HepG2 (cell line): Measurements from ENCODE around the gene NSF. TPM values are rescaled to one million over a fixed set of nuclear protein-coding genes. Genes with fewer than 3 reads are reported as not detected.

Source experiments
- CHCHD3 ChIP-seq: sonication (generic); formaldehyde crosslinking; IDR thresholded peaks from 2 replicates; pipeline ENCODE4 v1.8.0; 2022; ENCODE audit warnings: mild to moderate bottlenecking, missing genetic modification reagents, moderate library complexity
- HOMEZ ChIP-seq: IDR thresholded peaks from 2 replicates; pipeline ENCODE4 v1.6.1; 2016; ENCODE audit warnings: low read depth
- IKZF4 ChIP-seq: sonication (generic); formaldehyde crosslinking; IDR thresholded peaks from 2 replicates; pipeline ENCODE4 v1.5.1; 2020; ENCODE audit warnings: borderline replicate concordance, mild to moderate bottlenecking, low read depth, missing genetic modification reagents; ENCODE audit errors: not compliant biosample characterization
- MXD4 ChIP-seq: IDR thresholded peaks from 2 replicates; pipeline ENCODE4 v1.6.1; 2016; ENCODE audit warnings: mild to moderate bottlenecking, missing biosample characterization, missing genetic modification reagents
- SRSF9 ChIP-seq: fragments of 200-400 bp; formaldehyde crosslinking; IDR thresholded peaks from 2 replicates; pipeline ENCODE4 v1.6.1; 2018; ENCODE audit warnings: borderline replicate concordance, mild to moderate bottlenecking, low read depth, low read length; ENCODE audit not compliant: insufficient read depth, poor library complexity, severe bottlenecking
- SRY ChIP-seq: sonication (generic); formaldehyde crosslinking; IDR thresholded peaks from 2 replicates; pipeline ENCODE4 v1.8.0; 2022; ENCODE audit warnings: mild to moderate bottlenecking, missing genetic modification reagents
- ZBTB1 ChIP-seq: sonication (generic); formaldehyde crosslinking; IDR thresholded peaks from 2 replicates; pipeline ENCODE4 v1.4.0; 2020; ENCODE audit warnings: missing genetic modification reagents, borderline replicate concordance
- ZBTB8A ChIP-seq: sonication (generic); formaldehyde crosslinking; IDR thresholded peaks from 2 replicates; pipeline ENCODE4 v1.4.0; 2020; ENCODE audit warnings: mild to moderate bottlenecking, low read depth, missing genetic modification reagents, borderline replicate concordance
- ZNF746 ChIP-seq: sonication (generic); formaldehyde crosslinking; IDR thresholded peaks from 2 replicates; pipeline ENCODE4 v1.8.0; 2022; ENCODE audit warnings: mild to moderate bottlenecking, missing genetic modification reagents
- polyA plus RNA-seq, 8 experiments: library from polyadenylated mRNA; depleted of rRNA in 3 of 8; stranded (reverse) in 7 of 8; unstranded in 1 of 8; fragments of >200 nt; fragmentation: Illumina TruSeq in 4 of 8; extraction: Trizol in 4 of 8; gene quantifications; 2 replicates each; pipeline versions ENCODE4 v1.2.1 to v1.2.3, GENCODE V29; 2011 to 2016; ENCODE audit warnings: low read depth in 4 of 8, missing spikeins in 1 of 8, mixed read lengths in 1 of 8; ENCODE audit not compliant: insufficient read depth in 1 of 8
- total RNA-seq, 5 experiments: library from RNA; depleted of rRNA; stranded (reverse); fragments of >200 nt; fragmentation: Illumina TruSeq; extraction: Trizol; gene quantifications; 2 replicates each; pipeline ENCODE4 v1.2.3, GENCODE V29; 2016; ENCODE audit warnings: low read depth in 1 of 5
- TF ChIP-seq, protein P1 (sequence below): sonication (generic); formaldehyde crosslinking; IDR thresholded peaks from 2 replicates; pipeline ENCODE4 v1.5.0; 2020; ENCODE audit warnings: mild to moderate bottlenecking, missing genetic modification reagents, borderline replicate concordance
- TF ChIP-seq, protein P2 (sequence below): sonication (generic); formaldehyde crosslinking; IDR thresholded peaks from 2 replicates; pipeline ENCODE4 v1.4.0; 2020; ENCODE audit warnings: missing genetic modification reagents
- TF ChIP-seq, protein P3 (sequence below): sonication (generic); formaldehyde crosslinking; IDR thresholded peaks from 2 replicates; pipeline ENCODE4 v1.8.0; 2022; ENCODE audit warnings: missing genetic modification reagents, mild to moderate bottlenecking, inconsistent platforms, borderline replicate concordance

The NSF gene
- total and polyA plus RNA-seq, 2 of the 13 experiments (the other 11 are each of a cell fraction or from before 2014, with no cell fraction given), result 21.9 to 37.8 TPM

GRCh38 chr17:46770439-46770817, 180.0 kb downstream of the NSF start (continued):
- TF ChIP-seq, protein P1, sequence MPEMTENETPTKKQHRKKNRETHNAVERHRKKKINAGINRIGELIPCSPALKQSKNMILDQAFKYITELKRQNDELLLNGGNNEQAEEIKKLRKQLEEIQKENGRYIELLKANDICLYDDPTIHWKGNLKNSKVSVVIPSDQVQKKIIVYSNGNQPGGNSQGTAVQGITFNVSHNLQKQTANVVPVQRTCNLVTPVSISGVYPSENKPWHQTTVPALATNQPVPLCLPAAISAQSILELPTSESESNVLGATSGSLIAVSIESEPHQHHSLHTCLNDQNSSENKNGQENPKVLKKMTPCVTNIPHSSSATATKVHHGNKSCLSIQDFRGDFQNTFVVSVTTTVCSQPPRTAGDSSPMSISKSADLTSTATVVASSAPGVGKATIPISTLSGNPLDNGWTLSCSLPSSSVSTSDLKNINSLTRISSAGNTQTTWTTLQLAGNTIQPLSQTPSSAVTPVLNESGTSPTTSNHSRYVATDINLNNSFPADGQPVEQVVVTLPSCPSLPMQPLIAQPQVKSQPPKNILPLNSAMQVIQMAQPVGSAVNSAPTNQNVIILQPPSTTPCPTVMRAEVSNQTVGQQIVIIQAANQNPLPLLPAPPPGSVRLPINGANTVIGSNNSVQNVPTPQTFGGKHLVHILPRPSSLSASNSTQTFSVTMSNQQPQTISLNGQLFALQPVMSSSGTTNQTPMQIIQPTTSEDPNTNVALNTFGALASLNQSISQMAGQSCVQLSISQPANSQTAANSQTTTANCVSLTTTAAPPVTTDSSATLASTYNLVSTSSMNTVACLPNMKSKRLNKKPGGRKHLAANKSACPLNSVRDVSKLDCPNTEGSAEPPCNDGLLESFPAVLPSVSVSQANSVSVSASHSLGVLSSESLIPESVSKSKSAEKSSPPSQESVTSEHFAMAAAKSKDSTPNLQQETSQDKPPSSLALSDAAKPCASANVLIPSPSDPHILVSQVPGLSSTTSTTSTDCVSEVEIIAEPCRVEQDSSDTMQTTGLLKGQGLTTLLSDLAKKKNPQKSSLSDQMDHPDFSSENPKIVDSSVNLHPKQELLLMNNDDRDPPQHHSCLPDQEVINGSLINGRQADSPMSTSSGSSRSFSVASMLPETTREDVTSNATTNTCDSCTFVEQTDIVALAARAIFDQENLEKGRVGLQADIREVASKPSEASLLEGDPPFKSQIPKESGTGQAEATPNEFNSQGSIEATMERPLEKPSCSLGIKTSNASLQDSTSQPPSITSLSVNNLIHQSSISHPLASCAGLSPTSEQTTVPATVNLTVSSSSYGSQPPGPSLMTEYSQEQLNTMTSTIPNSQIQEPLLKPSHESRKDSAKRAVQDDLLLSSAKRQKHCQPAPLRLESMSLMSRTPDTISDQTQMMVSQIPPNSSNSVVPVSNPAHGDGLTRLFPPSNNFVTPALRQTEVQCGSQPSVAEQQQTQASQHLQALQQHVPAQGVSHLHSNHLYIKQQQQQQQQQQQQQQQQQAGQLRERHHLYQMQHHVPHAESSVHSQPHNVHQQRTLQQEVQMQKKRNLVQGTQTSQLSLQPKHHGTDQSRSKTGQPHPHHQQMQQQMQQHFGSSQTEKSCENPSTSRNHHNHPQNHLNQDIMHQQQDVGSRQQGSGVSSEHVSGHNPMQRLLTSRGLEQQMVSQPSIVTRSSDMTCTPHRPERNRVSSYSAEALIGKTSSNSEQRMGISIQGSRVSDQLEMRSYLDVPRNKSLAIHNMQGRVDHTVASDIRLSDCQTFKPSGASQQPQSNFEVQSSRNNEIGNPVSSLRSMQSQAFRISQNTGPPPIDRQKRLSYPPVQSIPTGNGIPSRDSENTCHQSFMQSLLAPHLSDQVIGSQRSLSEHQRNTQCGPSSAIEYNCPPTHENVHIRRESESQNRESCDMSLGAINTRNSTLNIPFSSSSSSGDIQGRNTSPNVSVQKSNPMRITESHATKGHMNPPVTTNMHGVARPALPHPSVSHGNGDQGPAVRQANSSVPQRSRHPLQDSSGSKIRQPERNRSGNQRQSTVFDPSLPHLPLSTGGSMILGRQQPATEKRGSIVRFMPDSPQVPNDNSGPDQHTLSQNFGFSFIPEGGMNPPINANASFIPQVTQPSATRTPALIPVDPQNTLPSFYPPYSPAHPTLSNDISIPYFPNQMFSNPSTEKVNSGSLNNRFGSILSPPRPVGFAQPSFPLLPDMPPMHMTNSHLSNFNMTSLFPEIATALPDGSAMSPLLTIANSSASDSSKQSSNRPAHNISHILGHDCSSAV, result no peak
- no peak for TF ChIP-seq IKZF4 (CRISPR knock-in tag)
- TF ChIP-seq MXD4 (CRISPR knock-in tag), result peak; percentile 68
- TF ChIP-seq, protein P2, sequence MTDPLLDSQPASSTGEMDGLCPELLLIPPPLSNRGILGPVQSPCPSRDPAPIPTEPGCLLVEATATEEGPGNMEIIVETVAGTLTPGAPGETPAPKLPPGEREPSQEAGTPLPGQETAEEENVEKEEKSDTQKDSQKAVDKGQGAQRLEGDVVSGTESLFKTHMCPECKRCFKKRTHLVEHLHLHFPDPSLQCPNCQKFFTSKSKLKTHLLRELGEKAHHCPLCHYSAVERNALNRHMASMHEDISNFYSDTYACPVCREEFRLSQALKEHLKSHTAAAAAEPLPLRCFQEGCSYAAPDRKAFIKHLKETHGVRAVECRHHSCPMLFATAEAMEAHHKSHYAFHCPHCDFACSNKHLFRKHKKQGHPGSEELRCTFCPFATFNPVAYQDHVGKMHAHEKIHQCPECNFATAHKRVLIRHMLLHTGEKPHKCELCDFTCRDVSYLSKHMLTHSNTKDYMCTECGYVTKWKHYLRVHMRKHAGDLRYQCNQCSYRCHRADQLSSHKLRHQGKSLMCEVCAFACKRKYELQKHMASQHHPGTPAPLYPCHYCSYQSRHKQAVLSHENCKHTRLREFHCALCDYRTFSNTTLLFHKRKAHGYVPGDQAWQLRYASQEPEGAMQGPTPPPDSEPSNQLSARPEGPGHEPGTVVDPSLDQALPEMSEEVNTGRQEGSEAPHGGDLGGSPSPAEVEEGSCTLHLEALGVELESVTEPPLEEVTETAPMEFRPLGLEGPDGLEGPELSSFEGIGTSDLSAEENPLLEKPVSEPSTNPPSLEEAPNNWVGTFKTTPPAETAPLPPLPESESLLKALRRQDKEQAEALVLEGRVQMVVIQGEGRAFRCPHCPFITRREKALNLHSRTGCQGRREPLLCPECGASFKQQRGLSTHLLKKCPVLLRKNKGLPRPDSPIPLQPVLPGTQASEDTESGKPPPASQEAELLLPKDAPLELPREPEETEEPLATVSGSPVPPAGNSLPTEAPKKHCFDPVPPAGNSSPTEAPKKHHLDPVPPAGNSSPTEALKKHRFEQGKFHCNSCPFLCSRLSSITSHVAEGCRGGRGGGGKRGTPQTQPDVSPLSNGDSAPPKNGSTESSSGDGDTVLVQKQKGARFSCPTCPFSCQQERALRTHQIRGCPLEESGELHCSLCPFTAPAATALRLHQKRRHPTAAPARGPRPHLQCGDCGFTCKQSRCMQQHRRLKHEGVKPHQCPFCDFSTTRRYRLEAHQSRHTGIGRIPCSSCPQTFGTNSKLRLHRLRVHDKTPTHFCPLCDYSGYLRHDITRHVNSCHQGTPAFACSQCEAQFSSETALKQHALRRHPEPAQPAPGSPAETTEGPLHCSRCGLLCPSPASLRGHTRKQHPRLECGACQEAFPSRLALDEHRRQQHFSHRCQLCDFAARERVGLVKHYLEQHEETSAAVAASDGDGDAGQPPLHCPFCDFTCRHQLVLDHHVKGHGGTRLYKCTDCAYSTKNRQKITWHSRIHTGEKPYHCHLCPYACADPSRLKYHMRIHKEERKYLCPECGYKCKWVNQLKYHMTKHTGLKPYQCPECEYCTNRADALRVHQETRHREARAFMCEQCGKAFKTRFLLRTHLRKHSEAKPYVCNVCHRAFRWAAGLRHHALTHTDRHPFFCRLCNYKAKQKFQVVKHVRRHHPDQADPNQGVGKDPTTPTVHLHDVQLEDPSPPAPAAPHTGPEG (CRISPR knock-in tag), result no peak
- no peak for TF ChIP-seq CHCHD3 (CRISPR knock-in tag)
- peak; percentile 64; the same call in 1 of the 2 replicates for TF ChIP-seq ZNF746 (CRISPR knock-in tag)
- TF ChIP-seq, protein P3, sequence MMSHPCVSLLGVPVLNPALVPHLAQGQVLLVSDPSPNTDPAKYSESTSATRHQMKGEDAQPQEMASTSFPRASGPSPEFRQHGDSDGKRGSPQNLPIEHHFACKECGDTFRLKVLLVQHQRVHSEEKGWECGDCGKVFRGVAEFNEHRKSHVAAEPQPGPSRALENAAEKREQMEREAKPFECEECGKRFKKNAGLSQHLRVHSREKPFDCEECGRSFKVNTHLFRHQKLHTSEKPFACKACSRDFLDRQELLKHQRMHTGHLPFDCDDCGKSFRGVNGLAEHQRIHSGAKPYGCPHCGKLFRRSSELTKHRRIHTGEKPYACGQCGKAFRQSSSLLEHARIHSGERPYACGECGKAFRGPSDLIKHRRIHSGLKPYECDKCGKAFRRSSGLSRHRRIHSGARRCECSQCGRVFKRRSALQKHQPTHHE (CRISPR knock-in tag), result no peak
- no peak for TF ChIP-seq SRSF9
- TF ChIP-seq SRY, result no peak; the same call in none of the 2 replicates
- TF ChIP-seq HOMEZ (CRISPR knock-in tag), result no peak
- 0 out of 2 replicates have a peak, but pooled peaks have one; percentile 68 for TF ChIP-seq ZBTB8A
- no peak for TF ChIP-seq ZBTB1 (CRISPR knock-in tag)
